ENCODE data around the gene PTPRT. TPM values are rescaled to one million over a fixed set of nuclear protein-coding genes. Genes with fewer than 3 reads are reported as not detected.

Gene PTPRT
- total and polyA plus RNA-seq, 4 donors: 0.14 to 2.8 (median 0.40) TPM

DNA sequence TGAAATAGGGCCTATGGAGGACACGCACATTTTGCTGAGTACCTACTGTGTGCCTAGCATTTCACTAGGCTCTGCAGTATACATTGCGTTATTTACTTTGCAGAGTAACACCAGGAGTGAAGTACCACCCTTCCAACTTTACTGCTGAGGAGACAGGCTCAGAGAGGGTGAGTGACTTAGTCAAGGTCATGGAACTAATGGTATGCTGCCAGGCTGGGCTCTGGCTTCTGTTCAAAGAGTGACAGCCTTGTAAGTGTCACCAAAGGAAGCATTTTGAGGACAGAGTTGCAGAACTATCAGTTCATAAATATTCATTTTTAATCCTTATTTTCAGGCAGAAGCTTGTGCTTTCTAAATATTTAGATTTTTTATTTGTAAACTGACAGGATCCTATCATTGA is 816.7 kb downstream of the PTPRT start:
- Histone ChIP-seq H3K9me3 (ENCODE audit: control insufficient read depth in 4 of 4, low read length in 3 of 4) (no peaks in the 10 kb centered on the region), H3K4me3 (ENCODE audit: low read depth in 1 of 3, low read length in 3 of 3) (no peak overlapping the region), H3K27ac (ENCODE audit: low read depth in 1 of 2, low read length in 2 of 2) (no peak overlapping the region), H3K4me1 (ENCODE audit: control insufficient read depth in 4 of 4, insufficient read depth in 4 of 4, low read length in 3 of 4) (no peaks in the 10 kb centered on the region), H3K36me3 (ENCODE audit: control insufficient read depth in 4 of 4, insufficient read depth in 3 of 4, low read depth in 1 of 4, low read length in 3 of 4) (no peaks in the 10 kb centered on the region), H3K9ac (ENCODE audit: low read depth in 1 of 2, low read length in 2 of 2) (no peak overlapping the region), H3K27me3 (ENCODE audit: control insufficient read depth in 4 of 4, insufficient read depth in 4 of 4, low read length in 3 of 4) (peaks cover 0 to 4% (median 2%) of the 10 kb centered on the region in 4 donors)
- no peak for DNase-seq (ENCODE audit: low spot score)
- WGBS: 75% methylated on average over 2 of the region's 2 CpGs
- TF ChIP-seq FOXA2 (IDR thresholded peaks at IDR 0.05): no peak
- TF ChIP-seq JUND (IDR thresholded peaks at IDR 0.05): no peak
- no peak for TF ChIP-seq HNF4A (conservative IDR thresholded peaks at IDR 0.05)

- no peaks in the 10 kb centered on the region for H3K36me3 ChIP-seq (ENCODE audit: control insufficient read depth in 4 of 4, insufficient read depth in 3 of 4, low read depth in 1 of 4, low read length in 3 of 4)
- H3K27me3 ChIP-seq (ENCODE audit: control insufficient read depth in 4 of 4, insufficient read depth in 4 of 4, low read length in 3 of 4): peaks cover 0 to 8% (median 2%) of the 10 kb centered on the region in 4 donors
- 31% methylated on average over 6 of the region's 6 CpGs for WGBS
- H3K4me1 ChIP-seq (ENCODE audit: control insufficient read depth in 4 of 4, insufficient read depth in 4 of 4, low read length in 3 of 4): no peaks in the 10 kb centered on the region
- no peaks in the 10 kb centered on the region for H3K9me3 ChIP-seq (ENCODE audit: control insufficient read depth in 4 of 4, low read length in 3 of 4)
- TF ChIP-seq, protein P1, sequence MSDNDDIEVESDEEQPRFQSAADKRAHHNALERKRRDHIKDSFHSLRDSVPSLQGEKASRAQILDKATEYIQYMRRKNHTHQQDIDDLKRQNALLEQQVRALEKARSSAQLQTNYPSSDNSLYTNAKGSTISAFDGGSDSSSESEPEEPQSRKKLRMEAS (IDR thresholded peaks at IDR 0.05): no peak
- TF ChIP-seq ATF3 (IDR thresholded peaks at IDR 0.05) (no peak), RAD21 (IDR thresholded peaks at IDR 0.05) (no peak), ZBTB33 (IDR thresholded peaks at IDR 0.05) (no peak), YY1 (IDR thresholded peaks at IDR 0.05) (no peak), JUND (IDR thresholded peaks at IDR 0.05) (no peak), RXRA (IDR thresholded peaks at IDR 0.05) (no peak), EGR1 (IDR thresholded peaks at IDR 0.05; ENCODE audit: low read depth in 2 of 2) (no peak), CTCF (IDR thresholded peaks at IDR 0.05; ENCODE audit: low read depth, low read length, missing input control) (no peak), FOXA2 (IDR thresholded peaks at IDR 0.05) (no peak), TAF1 (conservative IDR thresholded peaks at IDR 0.05) (no peak), FOXA1 (IDR thresholded peaks at IDR 0.05) (no peak), HNF4G (IDR thresholded peaks at IDR 0.05) (no peak), SP1 (IDR thresholded peaks at IDR 0.05) (no peak), HNF4A (conservative IDR thresholded peaks at IDR 0.05) (no peak), GABPA (IDR thresholded peaks at IDR 0.05 in 1 of 2, conservative IDR thresholded peaks at IDR 0.05 in 1 of 2) (no peak), NR2F2 (IDR thresholded peaks at IDR 0.05) (no peak)
- TF ChIP-seq, protein P2, sequence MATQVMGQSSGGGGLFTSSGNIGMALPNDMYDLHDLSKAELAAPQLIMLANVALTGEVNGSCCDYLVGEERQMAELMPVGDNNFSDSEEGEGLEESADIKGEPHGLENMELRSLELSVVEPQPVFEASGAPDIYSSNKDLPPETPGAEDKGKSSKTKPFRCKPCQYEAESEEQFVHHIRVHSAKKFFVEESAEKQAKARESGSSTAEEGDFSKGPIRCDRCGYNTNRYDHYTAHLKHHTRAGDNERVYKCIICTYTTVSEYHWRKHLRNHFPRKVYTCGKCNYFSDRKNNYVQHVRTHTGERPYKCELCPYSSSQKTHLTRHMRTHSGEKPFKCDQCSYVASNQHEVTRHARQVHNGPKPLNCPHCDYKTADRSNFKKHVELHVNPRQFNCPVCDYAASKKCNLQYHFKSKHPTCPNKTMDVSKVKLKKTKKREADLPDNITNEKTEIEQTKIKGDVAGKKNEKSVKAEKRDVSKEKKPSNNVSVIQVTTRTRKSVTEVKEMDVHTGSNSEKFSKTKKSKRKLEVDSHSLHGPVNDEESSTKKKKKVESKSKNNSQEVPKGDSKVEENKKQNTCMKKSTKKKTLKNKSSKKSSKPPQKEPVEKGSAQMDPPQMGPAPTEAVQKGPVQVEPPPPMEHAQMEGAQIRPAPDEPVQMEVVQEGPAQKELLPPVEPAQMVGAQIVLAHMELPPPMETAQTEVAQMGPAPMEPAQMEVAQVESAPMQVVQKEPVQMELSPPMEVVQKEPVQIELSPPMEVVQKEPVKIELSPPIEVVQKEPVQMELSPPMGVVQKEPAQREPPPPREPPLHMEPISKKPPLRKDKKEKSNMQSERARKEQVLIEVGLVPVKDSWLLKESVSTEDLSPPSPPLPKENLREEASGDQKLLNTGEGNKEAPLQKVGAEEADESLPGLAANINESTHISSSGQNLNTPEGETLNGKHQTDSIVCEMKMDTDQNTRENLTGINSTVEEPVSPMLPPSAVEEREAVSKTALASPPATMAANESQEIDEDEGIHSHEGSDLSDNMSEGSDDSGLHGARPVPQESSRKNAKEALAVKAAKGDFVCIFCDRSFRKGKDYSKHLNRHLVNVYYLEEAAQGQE (IDR thresholded peaks at IDR 0.05): no peak
- H3K9ac ChIP-seq (ENCODE audit: low read depth in 1 of 2, low read length in 2 of 2): no peak overlapping the region
- no peak for DNase-seq (ENCODE audit: low spot score)
- no peak overlapping the region for H3K4me3 ChIP-seq (ENCODE audit: low read depth in 1 of 3, low read length in 3 of 3)
- H3K27ac ChIP-seq (ENCODE audit: low read depth in 1 of 2, low read length in 2 of 2): no peak overlapping the region
These were observed 819.6 kb downstream of the PTPRT start for GRCh38 chr20:42370075-42370474.

Data from liver (tissue), 9 donors.